GM12874 (cell line): ENCODE data around the gene FCSK.

Experiments used
- CTCF ChIP-seq: IDR thresholded peaks from 2 replicates; pipeline ENCODE4 v1.5.1; 2011; ENCODE audit warnings: low read depth, mild to moderate bottlenecking, control low read depth, low read length, moderate library complexity; ENCODE audit not compliant: insufficient read depth

The FCSK gene

DNA sequence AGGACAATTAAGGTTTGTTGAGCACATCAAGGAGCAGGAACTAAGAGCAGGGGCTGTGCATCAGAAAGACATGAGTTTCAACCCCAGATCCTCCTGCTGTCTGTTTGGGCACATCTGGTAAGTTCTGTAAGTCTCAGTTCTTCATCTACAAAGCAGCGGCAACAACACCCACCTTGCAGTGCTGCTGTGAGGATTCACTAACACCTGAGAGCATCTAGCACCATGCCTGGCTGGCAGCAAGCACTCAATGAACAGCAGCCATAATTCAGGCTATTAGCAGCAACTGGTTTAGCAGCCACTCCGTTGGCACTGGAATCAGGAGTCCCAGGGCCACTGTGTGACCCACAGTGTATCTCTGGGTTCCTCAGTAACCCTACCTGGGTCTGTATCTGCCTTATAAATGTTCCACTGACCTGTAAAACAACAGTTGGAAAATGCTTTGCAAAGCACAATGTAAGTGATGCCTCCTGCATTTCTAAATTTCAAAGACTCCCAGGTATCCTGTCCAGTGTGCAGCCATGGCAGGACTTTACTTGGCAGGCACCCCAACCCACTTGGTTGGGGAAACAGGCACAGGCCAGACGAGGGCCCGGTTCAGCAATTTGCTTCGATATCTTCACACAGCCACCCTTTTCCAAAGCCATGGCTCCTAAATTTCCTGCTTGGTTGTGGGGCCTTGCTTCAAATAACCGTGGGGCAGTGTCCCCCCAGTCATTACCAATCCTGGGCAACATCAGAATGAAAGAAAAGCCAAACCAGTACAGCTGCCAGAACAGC, 19.7 kb upstream of the FCSK start:
- TF ChIP-seq CTCF: no peak

- no peak for TF ChIP-seq CTCF
Measured at GRCh38 chr16:70437017-70437581, 17.3 kb upstream of the FCSK start.

DNA sequence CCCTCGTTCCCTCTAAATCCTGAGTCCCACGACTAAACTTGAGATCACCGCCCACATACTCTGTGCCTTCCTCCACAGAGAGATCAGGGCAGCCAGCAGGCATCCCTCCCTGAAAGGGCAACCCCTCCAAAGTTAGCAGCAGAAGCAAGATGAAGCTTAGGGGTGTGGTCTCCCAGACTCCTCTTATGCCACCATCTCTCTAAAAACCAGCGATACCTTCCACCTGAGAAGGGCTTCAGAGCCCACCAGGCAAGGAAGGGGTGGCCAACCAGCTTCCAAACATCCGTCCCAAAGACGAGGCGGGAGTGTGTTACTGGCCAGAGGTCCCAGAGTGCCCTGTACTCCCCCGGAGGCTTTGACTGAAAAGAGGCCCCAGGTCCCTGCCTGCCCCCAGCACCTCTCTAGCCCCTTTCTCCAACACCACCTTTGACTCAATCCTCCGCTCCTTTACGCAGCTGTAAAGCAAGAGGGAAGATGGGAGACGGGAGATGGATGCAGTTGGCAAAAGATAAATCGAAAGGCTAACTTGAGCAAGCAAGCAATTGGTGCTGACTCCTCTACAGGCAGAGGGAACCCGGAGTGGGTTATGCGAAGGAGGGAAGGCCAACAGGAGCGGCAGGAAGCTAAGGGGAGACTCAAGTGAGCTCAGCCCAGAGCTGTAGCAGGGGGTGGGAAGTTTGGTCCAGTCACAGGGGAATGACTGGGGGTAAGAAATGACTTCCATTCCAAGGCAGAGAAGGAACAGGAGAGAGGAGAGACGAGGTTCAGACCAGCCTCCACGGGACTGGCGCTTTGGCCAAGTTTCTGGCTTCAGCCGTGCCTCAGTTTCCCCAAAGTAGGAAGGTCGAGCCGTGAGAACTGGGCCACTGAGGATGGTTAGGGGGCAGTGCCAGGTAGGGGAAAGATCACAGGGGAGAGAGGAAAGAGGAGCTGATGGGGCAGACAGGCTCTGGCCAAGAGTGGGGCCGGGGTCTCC, 16.5 kb upstream of the FCSK start:
- no peak for TF ChIP-seq CTCF

GRCh38 chr16:70438585-70438968, 15.8 kb upstream of the FCSK start:
- TF ChIP-seq CTCF: no peak

- TF ChIP-seq CTCF: no peak
Measured at GRCh38 chr16:70438969-70439862, 15.2 kb upstream of the FCSK start, which contains the start of gene ST3GAL2. Gene ST3GAL2 (minus strand): TSS chr16:70439100. CDS start chr16:70398530, 40,570 bp downstream.

DNA sequence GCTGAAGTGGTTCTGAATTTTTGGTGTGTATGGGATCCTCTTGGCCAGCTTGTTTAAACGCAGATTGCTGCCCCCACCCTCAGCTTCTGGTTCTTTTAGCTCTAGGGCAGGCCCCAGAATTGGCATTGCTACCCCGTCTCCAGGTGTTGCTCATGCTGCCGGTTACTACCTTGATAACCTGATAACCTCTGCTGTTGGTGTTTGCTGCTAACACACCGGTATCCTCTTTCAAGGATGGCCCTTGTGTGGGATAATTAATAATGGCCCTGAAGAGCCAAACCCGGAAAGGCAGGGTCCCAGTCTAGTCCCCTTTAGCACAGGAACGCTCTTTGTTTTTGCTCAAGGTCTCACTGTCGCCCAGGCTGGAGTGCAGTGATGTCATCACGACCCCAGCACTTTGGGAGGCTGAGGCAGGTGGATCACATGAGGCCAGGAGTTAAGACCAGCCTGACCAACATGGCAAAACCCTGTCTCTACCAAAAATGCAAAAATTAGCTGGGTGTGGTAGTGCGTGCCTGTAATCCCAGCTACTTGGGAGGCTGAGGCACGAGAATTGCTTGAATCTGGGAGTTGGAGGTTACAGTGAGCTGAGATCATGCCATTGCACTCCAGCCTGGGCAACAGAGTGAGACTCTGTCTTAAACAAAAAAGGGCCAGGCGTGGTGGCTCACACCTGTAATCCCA, 14.2 kb upstream of the FCSK start:
- TF ChIP-seq CTCF: no peak
